ENCODE results near the gene LEMD2.
A peak's percentile ranks its signal among the peaks of the same experiment; 100 is the strongest.

The LEMD2 gene

GRCh38 chr6:33818293-33818692 is 29.4 kb upstream of the LEMD2 start:
- no peak for DNase-seq

- no peak for DNase-seq
Observed at GRCh38 chr6:33817489-33817888, 28.6 kb upstream of the LEMD2 start.

- DNase-seq = no peak
Observed at GRCh38 chr6:33816911-33817310, 28.0 kb upstream of the LEMD2 start.

- DNase-seq = no peak
Observed at GRCh38 chr6:33815854-33816253, 26.9 kb upstream of the LEMD2 start.

GRCh38 chr6:33813990-33814985 is 25.4 kb upstream of the LEMD2 start:
- no peak for DNase-seq

- DNase-seq = no peak
Observed at GRCh38 chr6:33813246-33813904, 24.4 kb upstream of the LEMD2 start.

- DNase-seq = peak; percentile 82
Observed at GRCh38 chr6:33812669-33813068, 23.7 kb upstream of the LEMD2 start.

GRCh38 chr6:33809594-33809993 is 20.7 kb upstream of the LEMD2 start:
- DNase-seq = no peak

- DNase-seq = no peak
Observed at GRCh38 chr6:33808641-33809180, 19.8 kb upstream of the LEMD2 start.

GRCh38 chr6:33807606-33808005 is 18.7 kb upstream of the LEMD2 start:
- DNase-seq = no peak

- no peak for DNase-seq
Observed at GRCh38 chr6:33806841-33807240, 17.9 kb upstream of the LEMD2 start.

- DNase-seq = no peak
Observed at GRCh38 chr6:33803571-33804053, 14.7 kb upstream of the LEMD2 start, which contains the start of gene MLN. Gene MLN, minus strand, starts transcription at chr6:33804003. Its CDS starts 2,840 bp downstream, at chr6:33801163.

GRCh38 chr6:33802186-33802958 is 13.4 kb upstream of the LEMD2 start:
- DNase-seq = peak; percentile 67

- DNase-seq = no peak
Observed at GRCh38 chr6:33801611-33802010, 12.7 kb upstream of the LEMD2 start.

GRCh38 chr6:33800248-33800969 is 11.5 kb upstream of the LEMD2 start:
- DNase-seq = no peak

GRCh38 chr6:33799454-33800113 is 10.7 kb upstream of the LEMD2 start:
- no peak for DNase-seq

- DNase-seq = no peak
Observed at GRCh38 chr6:33798343-33798848, 9.5 kb upstream of the LEMD2 start.

- DNase-seq = no peak
Observed at GRCh38 chr6:33797626-33798342, 8.9 kb upstream of the LEMD2 start.

GRCh38 chr6:33794910-33795623 is 6.1 kb upstream of the LEMD2 start:
- no peak for DNase-seq

- no peak for DNase-seq
Observed at GRCh38 chr6:33792981-33793380, 4.1 kb upstream of the LEMD2 start.
